GM12878 (cell line): ENCODE measurements around the gene PKD1. TPM values are rescaled to one million over a fixed set of nuclear protein-coding genes. Genes with fewer than 3 reads are reported as not detected.

Experiments used
- ATAC-seq: fragments of 200-7000 bp; cut with Tn5 transposase; 3 replicates; pipeline ENCODE4 v1.9.1; 2020; ENCODE audit warnings: mild to moderate bottlenecking, moderate library complexity
- BruUV-seq: library from RNA; stranded (reverse); fragments of 400-500 nt; replicated peaks from 2 replicates; lab custom pipeline; 2021; lab: Mats Ljungman, UMichigan
- CTCF ChIA-PET: fragments of 300-600 bp; sonication (Branson Sonifier 250); formaldehyde crosslinking; extraction: SDS; loops from one replicate; lab custom pipeline; 2021; ENCODE audit warnings: inconsistent platforms; lab: Yijun Ruan, JAX
- POLR2A ChIA-PET: fragments of 350-600 bp; formaldehyde crosslinking; extraction: SDS; loops from one replicate; lab custom pipeline; 2021; ENCODE audit warnings: inconsistent platforms; lab: Charles Lee
- RAD21 ChIA-PET: fragments of 300-600 bp; sonication (Branson Sonifier 250); formaldehyde crosslinking; loops from one replicate; lab custom pipeline; 2023; ENCODE audit warnings: antibody characterized with exemption; ENCODE audit not compliant: unreplicated experiment; lab: Charles Lee
- SMC1A ChIA-PET: fragments of 300-600 bp; sonication (Branson Sonifier 250); formaldehyde crosslinking; loops from one replicate; lab custom pipeline; 2023; ENCODE audit not compliant: unreplicated experiment, uncharacterized antibody; lab: Charles Lee
- DNase-seq: peaks from one replicate; pipeline ENCODE4 v3.0.0-alpha.2; 2011; ENCODE audit warnings: low read depth, low spot score
- FAIRE-seq: peaks from 3 replicates; lab custom pipeline; 2011; peaks lifted over from hg19 to GRCh38; lab: Jason Lieb, UNC
- H2AFZ ChIP-seq: 2 replicates; pipeline ENCODE4 v1.6.0; 2011; ENCODE audit warnings: low read depth, low read length, control low read depth; ENCODE audit not compliant: control insufficient read depth
- H3K27ac ChIP-seq: 2 replicates; pipeline ENCODE4 v1.5.1; 2011; ENCODE audit warnings: control low read depth; ENCODE audit not compliant: control insufficient read depth, insufficient read depth
- H3K27me3 ChIP-seq, 2 experiments: replicated peaks in 1 of 2; 2 replicates each; pipeline versions ENCODE4 v1.6.0 to v1.6.1; 2011; ENCODE audit warnings: low read length in 1 of 2; ENCODE audit not compliant: control insufficient read depth in 2 of 2, insufficient read depth in 2 of 2
- H3K36me3 ChIP-seq, 2 experiments: 2 replicates each; pipeline ENCODE4 v1.5.1; 2011; ENCODE audit warnings: low read length in 1 of 2; ENCODE audit not compliant: control insufficient read depth in 2 of 2, insufficient read depth in 2 of 2
- H3K4me1 ChIP-seq: 2 replicates; pipeline ENCODE4 v1.6.1; 2011; ENCODE audit warnings: mild to moderate bottlenecking, low read length, moderate library complexity, mixed read lengths; ENCODE audit not compliant: control insufficient read depth, insufficient read depth
- H3K4me2 ChIP-seq: 2 replicates; pipeline ENCODE4 v1.6.0; 2011; ENCODE audit warnings: control low read depth; ENCODE audit not compliant: control insufficient read depth, insufficient read depth
- H3K4me3 ChIP-seq: fragments of 200-600 bp; sonication (generic); 2 replicates; pipeline ENCODE4 v1.5.1; 2016
- H3K79me2 ChIP-seq: 2 replicates; pipeline ENCODE4 v1.6.0; 2011; ENCODE audit warnings: low read length; ENCODE audit not compliant: control insufficient read depth, insufficient read depth
- H3K9ac ChIP-seq: 2 replicates; pipeline ENCODE4 v1.8.0; 2011; ENCODE audit warnings: low read length, control low read depth, mixed read lengths; ENCODE audit not compliant: control insufficient read depth, insufficient read depth
- H3K9me3 ChIP-seq: replicated peaks from 3 replicates; pipeline ENCODE4 v1.5.1; 2011; ENCODE audit warnings: mild to moderate bottlenecking, low read length; ENCODE audit not compliant: control insufficient read depth, insufficient read depth
- H4K20me1 ChIP-seq: 2 replicates; pipeline ENCODE4 v1.6.0; 2011; ENCODE audit not compliant: control insufficient read depth, insufficient read depth
- BCL11A ChIP-seq: IDR thresholded peaks from 2 replicates; pipeline ENCODE4 v1.6.1; 2011; ENCODE audit warnings: low read depth, low read length
- EP300 ChIP-seq, 2 experiments: fragments of 150-350 bp in 1 of 2; IDR thresholded peaks; 2 replicates each; pipeline ENCODE4 v1.6.1; 2011 to 2012; ENCODE audit warnings: low read depth in 2 of 2, low read length in 2 of 2, borderline replicate concordance in 1 of 2, improper control_type of control experiment in 1 of 2, inconsistent platforms in 1 of 2; ENCODE audit not compliant: control insufficient read depth in 1 of 2
- NR2C2 ChIP-seq: IDR thresholded peaks from 2 replicates; pipeline ENCODE4 v1.6.1; 2011; ENCODE audit warnings: borderline replicate concordance, low read depth; ENCODE audit not compliant: control insufficient read depth, insufficient read length
- RAD21 ChIP-seq: IDR thresholded peaks from 2 replicates; pipeline ENCODE4 v1.6.1; 2011; ENCODE audit warnings: mild to moderate bottlenecking, low read depth, low read length, moderate library complexity; ENCODE audit not compliant: insufficient read depth
- RAD51 ChIP-seq: fragments of 450-650 bp; IDR thresholded peaks from 2 replicates; pipeline ENCODE4 v1.6.1; 2016; ENCODE audit warnings: moderate library complexity, mild to moderate bottlenecking, inconsistent platforms
- SMAD5 ChIP-seq: IDR thresholded peaks from 2 replicates; pipeline ENCODE4 v1.6.1; 2016; ENCODE audit warnings: antibody characterized with exemption, low read depth
- ZNF207 ChIP-seq: fragments of 450-650 bp; IDR thresholded peaks from 2 replicates; pipeline ENCODE4 v1.6.1; 2014; ENCODE audit warnings: antibody characterized with exemption, mild to moderate bottlenecking, borderline replicate concordance
- WGBS: methylation state at CpG from one replicate; pipeline ENCODE4 v1.1.6; 2016; ENCODE audit warnings: low lambda C conversion rate; ENCODE audit not compliant: insufficient replicate concordance, insufficient coverage; ENCODE audit errors: missing lambda C conversion rate; 5-methylcytosine and 5-hydroxymethylcytosine counted together
- in situ Hi-C: fragments of 300-500 bp; cut with MboI; formaldehyde crosslinking; loops from 9 replicates; pipeline ENCODE4 v1.14.3; 2018; ENCODE audit warnings: mixed read lengths
- intact Hi-C: fragments of 100-400 bp; cut with micrococcal nuclease; formaldehyde crosslinking; loops from one replicate; pipeline ENCODE4 v1.14.2; 2022; ENCODE audit not compliant: unreplicated experiment
- polyA plus RNA-seq, 11 experiments: library from polyadenylated mRNA; depleted of rRNA in 4 of 11; unstranded in 6 of 11; stranded (reverse) in 5 of 11; fragments of >200 nt; fragmentation: Nextera tagmentation in 4 of 11; fragmentation: Illumina TruSeq in 1 of 11; extraction: Ambion mirVana in 4 of 11; extraction: Trizol in 1 of 11; gene quantifications; 1 replicate in 1 of 11; 2 replicates in 10 of 11; pipeline versions ENCODE4 v1.2.1 to v1.2.3, GENCODE V29; 2011 to 2016; ENCODE audit warnings: inconsistent platforms in 2 of 11, missing spikeins in 2 of 11, low read depth in 1 of 11
- total RNA-seq, 4 experiments: library from RNA; depleted of rRNA in 3 of 4; stranded (reverse); fragments of >200 nt in 3 of 4; fragmentation: Illumina TruSeq in 1 of 4; extraction: Trizol in 1 of 4; gene quantifications; 2 replicates each; pipeline versions ENCODE4 v1.2.1 to v1.2.3, GENCODE V29; 2013 to 2021
- TF ChIP-seq, protein P1 (sequence below): fragments of 450-650 bp; formaldehyde crosslinking; IDR thresholded peaks from 2 replicates; pipeline ENCODE4 v1.5.0; 2022; ENCODE audit warnings: mild to moderate bottlenecking, missing genetic modification characterization

Gene PKD1
- total and polyA plus RNA-seq, 10 of the 15 experiments (the other 5 are each of a cell fraction or from before 2014, with no cell fraction given) = 0.11 to 62.0 (median 6.1) TPM

DNA sequence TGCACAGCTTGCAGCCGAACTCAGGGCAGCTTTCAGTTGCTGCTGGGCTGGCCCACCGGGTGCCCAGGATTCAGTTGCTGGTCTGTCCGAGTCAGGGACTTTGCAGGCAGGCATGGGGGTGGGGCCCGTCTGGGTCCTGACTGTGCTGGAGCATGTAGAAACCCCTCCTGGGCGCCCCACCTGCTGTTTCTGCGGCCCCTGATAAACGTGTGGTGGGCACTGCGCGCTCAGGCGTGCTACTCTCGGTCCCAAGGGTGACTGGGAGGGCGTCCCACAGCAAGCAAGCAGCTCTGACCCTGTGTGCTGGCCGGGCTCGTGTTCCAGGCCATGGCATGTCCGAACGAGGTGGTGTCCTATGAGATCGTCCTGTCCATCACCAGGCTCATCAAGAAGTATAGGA, 75.4 kb downstream of the PKD1 start:
- no peak for ATAC-seq
- 79% methylated on average over 17 of the region's 17 CpGs for WGBS
- RAD21 ChIA-PET = no interaction called here

More for the DNA sequence above, 75.4 kb downstream of the PKD1 start:
- Histone ChIP-seq H3K27ac (no peak overlapping the region), H3K4me2 (no peak overlapping the region), H3K36me3 (peaks cover 0 to 3% of the 10 kb centered on the region in 2 experiments; a peak in 3 of 4 replicates), H3K9me3 (no peaks in the 10 kb centered on the region), H4K20me1 (no peaks in the 10 kb centered on the region), H3K4me1 (no peaks in the 10 kb centered on the region), H2AFZ (no peak overlapping the region), H3K79me2 (no peaks in the 10 kb centered on the region), H3K9ac (no peak overlapping the region), H3K27me3 (no peaks in the 10 kb centered on the region), H3K4me3 (no peak overlapping the region)
- BruUV-seq = no TSS peak
- no peak for DNase-seq
- ChIA-PET SMC1A (no interaction called here), CTCF (no interaction called here), POLR2A (no interaction called here)
- no peak for FAIRE-seq
- TF ChIP-seq NR2C2 (no peak), RAD21 (no peak), BCL11A (no peak), ZNF207 (no peak), EP300 (IDR thresholded peaks at IDR 0.05; ENCODE audit: borderline replicate concordance in 1 of 2, control insufficient read depth in 1 of 2, low read depth in 2 of 2, low read length in 2 of 2) (no peak), RAD51 (no peak), SMAD5 (no peak)
- TF ChIP-seq, protein P1, sequence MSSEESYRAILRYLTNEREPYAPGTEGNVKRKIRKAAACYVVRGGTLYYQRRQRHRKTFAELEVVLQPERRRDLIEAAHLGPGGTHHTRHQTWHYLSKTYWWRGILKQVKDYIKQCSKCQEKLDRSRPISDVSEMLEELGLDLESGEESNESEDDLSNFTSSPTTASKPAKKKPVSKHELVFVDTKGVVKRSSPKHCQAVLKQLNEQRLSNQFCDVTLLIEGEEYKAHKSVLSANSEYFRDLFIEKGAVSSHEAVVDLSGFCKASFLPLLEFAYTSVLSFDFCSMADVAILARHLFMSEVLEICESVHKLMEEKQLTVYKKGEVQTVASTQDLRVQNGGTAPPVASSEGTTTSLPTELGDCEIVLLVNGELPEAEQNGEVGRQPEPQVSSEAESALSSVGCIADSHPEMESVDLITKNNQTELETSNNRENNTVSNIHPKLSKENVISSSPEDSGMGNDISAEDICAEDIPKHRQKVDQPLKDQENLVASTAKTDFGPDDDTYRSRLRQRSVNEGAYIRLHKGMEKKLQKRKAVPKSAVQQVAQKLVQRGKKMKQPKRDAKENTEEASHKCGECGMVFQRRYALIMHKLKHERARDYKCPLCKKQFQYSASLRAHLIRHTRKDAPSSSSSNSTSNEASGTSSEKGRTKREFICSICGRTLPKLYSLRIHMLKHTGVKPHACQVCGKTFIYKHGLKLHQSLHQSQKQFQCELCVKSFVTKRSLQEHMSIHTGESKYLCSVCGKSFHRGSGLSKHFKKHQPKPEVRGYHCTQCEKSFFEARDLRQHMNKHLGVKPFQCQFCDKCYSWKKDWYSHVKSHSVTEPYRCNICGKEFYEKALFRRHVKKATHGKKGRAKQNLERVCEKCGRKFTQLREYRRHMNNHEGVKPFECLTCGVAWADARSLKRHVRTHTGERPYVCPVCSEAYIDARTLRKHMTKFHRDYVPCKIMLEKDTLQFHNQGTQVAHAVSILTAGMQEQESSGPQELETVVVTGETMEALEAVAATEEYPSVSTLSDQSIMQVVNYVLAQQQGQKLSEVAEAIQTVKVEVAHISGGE (CRISPR knock-in tag) = no peak
- intact Hi-C loops = no loop called here
- in situ Hi-C loops = no loop called here
